Measurements from ENCODE around the gene SOX1. TPM values are rescaled to one million over a fixed set of nuclear protein-coding genes. Genes with fewer than 3 reads are reported as not detected.

SOX1 gene
- total and polyA plus RNA-seq, 4 donors = not detected

DNA sequence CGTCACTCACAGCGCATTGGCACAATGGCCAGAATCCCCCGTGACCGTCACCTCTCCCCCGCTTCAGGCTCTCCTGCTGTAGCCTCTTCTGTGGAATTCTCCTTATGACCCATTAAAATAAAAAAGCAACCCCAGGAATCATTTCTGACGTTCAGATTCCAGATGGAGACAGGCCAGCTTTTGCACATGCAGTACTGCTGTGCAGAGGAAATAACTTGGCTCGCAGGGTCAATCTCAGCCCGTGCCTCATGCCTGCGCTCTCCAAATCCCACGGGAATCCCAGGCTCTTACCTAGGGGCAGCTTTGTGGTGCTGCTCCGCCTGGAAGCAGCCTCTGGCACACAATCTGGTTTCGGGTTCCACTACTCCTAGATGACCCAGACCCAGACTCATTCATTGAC, 32.7 kb upstream of the SOX1 start (continued):
- TF ChIP-seq, protein P1, sequence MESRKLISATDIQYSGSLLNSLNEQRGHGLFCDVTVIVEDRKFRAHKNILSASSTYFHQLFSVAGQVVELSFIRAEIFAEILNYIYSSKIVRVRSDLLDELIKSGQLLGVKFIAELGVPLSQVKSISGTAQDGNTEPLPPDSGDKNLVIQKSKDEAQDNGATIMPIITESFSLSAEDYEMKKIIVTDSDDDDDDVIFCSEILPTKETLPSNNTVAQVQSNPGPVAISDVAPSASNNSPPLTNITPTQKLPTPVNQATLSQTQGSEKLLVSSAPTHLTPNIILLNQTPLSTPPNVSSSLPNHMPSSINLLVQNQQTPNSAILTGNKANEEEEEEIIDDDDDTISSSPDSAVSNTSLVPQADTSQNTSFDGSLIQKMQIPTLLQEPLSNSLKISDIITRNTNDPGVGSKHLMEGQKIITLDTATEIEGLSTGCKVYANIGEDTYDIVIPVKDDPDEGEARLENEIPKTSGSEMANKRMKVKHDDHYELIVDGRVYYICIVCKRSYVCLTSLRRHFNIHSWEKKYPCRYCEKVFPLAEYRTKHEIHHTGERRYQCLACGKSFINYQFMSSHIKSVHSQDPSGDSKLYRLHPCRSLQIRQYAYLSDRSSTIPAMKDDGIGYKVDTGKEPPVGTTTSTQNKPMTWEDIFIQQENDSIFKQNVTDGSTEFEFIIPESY (IDR thresholded peaks at IDR 0.05) = no peak
- TF ChIP-seq YY1 (IDR thresholded peaks at IDR 0.05) = no peak

DNA sequence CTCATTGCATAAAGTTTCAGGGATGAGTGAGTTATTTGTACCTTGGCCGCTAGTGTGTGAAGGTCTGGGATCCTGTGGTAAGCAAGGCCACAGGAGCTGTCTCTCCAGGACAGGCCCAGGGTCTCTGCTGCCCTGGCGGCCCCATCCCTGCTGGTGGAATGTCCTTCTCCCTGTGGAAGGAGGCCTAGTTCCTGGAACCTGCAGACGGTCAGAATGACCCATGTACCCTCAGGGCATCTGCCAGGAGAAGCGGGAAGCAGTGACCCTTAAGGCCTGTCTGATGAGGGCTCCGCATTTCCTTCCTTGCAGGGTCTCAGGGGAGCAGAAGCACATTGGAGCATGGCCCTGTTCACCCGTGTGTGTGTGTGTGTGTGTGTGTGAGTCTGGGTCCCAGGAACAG, 32.1 kb upstream of the SOX1 start:
- Histone ChIP-seq H3K9ac (ENCODE audit: low read depth in 1 of 2, low read length in 2 of 2) (no peak overlapping the region), H3K36me3 (ENCODE audit: control insufficient read depth in 4 of 4, insufficient read depth in 3 of 4, low read depth in 1 of 4, low read length in 3 of 4) (no peaks in the 10 kb centered on the region), H3K4me1 (ENCODE audit: control insufficient read depth in 4 of 4, insufficient read depth in 4 of 4, low read length in 3 of 4) (no peaks in the 10 kb centered on the region), H3K4me3 (ENCODE audit: low read depth in 1 of 3, low read length in 3 of 3) (no peak overlapping the region), H3K27ac (ENCODE audit: low read depth in 1 of 2, low read length in 2 of 2) (no peak overlapping the region), H3K27me3 (ENCODE audit: control insufficient read depth in 4 of 4, insufficient read depth in 4 of 4, low read length in 3 of 4) (peaks cover 0 to 7% (median 0%) of the 10 kb centered on the region in 4 donors), H3K9me3 (ENCODE audit: control insufficient read depth in 4 of 4, low read length in 3 of 4) (no peaks in the 10 kb centered on the region)
- 74% methylated on average over 6 of the region's 6 CpGs for WGBS
- no peak for TF ChIP-seq YY1 (IDR thresholded peaks at IDR 0.05)
- no peak for DNase-seq (ENCODE audit: low spot score)

DNA sequence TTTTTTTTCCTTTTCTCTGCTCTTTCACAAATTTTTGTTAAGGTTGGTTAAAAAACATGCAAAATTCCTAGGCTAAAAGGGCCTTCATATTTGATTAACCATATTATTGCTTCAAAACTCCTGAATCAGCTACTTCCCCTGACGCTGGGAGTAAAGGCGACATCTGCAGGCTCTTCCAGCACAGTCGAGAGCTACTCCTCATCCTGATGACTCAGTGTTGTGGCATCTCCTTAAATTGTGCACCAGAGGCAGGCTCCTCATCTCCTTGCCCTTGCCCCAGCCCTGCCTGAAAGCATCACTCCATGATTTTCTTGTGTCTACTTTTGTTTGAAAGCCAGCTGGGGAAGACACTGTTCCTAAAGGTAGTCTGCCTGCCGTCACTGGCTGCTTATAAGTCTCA, 24.5 kb upstream of the SOX1 start:
- TF ChIP-seq FOXA1 (IDR thresholded peaks at IDR 0.05) (no peak), NR2F2 (IDR thresholded peaks at IDR 0.05) (no peak)
- TF ChIP-seq, protein P1 (IDR thresholded peaks at IDR 0.05) = no peak
- Histone ChIP-seq H3K36me3 (ENCODE audit: control insufficient read depth in 4 of 4, insufficient read depth in 3 of 4, low read depth in 1 of 4, low read length in 3 of 4) (no peaks in the 10 kb centered on the region), H3K4me3 (ENCODE audit: low read depth in 1 of 3, low read length in 3 of 3) (no peak overlapping the region), H3K27ac (ENCODE audit: low read depth in 1 of 2, low read length in 2 of 2) (no peak overlapping the region), H3K9ac (ENCODE audit: low read depth in 1 of 2, low read length in 2 of 2) (no peak overlapping the region), H3K9me3 (ENCODE audit: control insufficient read depth in 4 of 4, low read length in 3 of 4) (peaks cover 0 to 7% (median 0%) of the 10 kb centered on the region in 4 donors), H3K4me1 (ENCODE audit: control insufficient read depth in 4 of 4, insufficient read depth in 4 of 4, low read length in 3 of 4) (no peaks in the 10 kb centered on the region), H3K27me3 (ENCODE audit: control insufficient read depth in 4 of 4, insufficient read depth in 4 of 4, low read length in 3 of 4) (peaks cover 0 to 22% (median 2%) of the 10 kb centered on the region in 4 donors)
- no peak for DNase-seq (ENCODE audit: low spot score)
- 80% methylated on average over 4 of the region's 4 CpGs for WGBS

DNA sequence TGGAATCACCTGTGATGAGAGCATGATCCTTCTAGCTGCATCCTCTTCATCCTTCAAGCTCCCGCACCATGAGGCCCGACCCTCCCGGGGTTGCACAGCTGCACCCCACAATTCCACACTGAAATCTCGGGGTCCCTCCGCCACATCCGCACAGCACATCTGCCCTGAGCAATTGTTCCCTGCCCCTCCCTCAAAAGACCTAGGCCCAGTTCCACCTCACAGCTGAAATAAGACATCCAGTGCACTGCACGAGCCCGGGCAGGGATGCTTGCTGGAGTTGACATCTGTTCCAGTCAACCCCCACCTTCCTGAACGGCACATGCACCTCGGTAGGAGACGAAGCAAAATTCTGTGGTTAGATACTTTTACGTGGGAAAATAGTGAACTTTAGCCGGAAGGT, 14.7 kb upstream of the SOX1 start:
- Histone ChIP-seq H3K36me3 (ENCODE audit: control insufficient read depth in 4 of 4, insufficient read depth in 3 of 4, low read depth in 1 of 4, low read length in 3 of 4) (no peaks in the 10 kb centered on the region), H3K27ac (ENCODE audit: low read depth in 1 of 2, low read length in 2 of 2) (no peak overlapping the region), H3K4me3 (ENCODE audit: low read depth in 1 of 3, low read length in 3 of 3) (no peak overlapping the region), H3K4me1 (ENCODE audit: control insufficient read depth in 4 of 4, insufficient read depth in 4 of 4, low read length in 3 of 4) (peaks cover 0 to 15% (median 13%) of the 10 kb centered on the region in 4 donors), H3K9ac (ENCODE audit: low read depth in 1 of 2, low read length in 2 of 2) (no peak overlapping the region), H3K9me3 (ENCODE audit: control insufficient read depth in 4 of 4, low read length in 3 of 4) (no peaks in the 10 kb centered on the region), H3K27me3 (ENCODE audit: control insufficient read depth in 4 of 4, insufficient read depth in 4 of 4, low read length in 3 of 4) (peaks cover 5 to 26% (median 16%) of the 10 kb centered on the region in 4 donors)
- WGBS = 36% methylated on average over 13 of the region's 13 CpGs
- no peak for DNase-seq (ENCODE audit: low spot score)
- no peak for TF ChIP-seq YY1 (IDR thresholded peaks at IDR 0.05)
- TF ChIP-seq, protein P2, sequence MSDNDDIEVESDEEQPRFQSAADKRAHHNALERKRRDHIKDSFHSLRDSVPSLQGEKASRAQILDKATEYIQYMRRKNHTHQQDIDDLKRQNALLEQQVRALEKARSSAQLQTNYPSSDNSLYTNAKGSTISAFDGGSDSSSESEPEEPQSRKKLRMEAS (IDR thresholded peaks at IDR 0.05) = no peak
- TF ChIP-seq, protein P3, sequence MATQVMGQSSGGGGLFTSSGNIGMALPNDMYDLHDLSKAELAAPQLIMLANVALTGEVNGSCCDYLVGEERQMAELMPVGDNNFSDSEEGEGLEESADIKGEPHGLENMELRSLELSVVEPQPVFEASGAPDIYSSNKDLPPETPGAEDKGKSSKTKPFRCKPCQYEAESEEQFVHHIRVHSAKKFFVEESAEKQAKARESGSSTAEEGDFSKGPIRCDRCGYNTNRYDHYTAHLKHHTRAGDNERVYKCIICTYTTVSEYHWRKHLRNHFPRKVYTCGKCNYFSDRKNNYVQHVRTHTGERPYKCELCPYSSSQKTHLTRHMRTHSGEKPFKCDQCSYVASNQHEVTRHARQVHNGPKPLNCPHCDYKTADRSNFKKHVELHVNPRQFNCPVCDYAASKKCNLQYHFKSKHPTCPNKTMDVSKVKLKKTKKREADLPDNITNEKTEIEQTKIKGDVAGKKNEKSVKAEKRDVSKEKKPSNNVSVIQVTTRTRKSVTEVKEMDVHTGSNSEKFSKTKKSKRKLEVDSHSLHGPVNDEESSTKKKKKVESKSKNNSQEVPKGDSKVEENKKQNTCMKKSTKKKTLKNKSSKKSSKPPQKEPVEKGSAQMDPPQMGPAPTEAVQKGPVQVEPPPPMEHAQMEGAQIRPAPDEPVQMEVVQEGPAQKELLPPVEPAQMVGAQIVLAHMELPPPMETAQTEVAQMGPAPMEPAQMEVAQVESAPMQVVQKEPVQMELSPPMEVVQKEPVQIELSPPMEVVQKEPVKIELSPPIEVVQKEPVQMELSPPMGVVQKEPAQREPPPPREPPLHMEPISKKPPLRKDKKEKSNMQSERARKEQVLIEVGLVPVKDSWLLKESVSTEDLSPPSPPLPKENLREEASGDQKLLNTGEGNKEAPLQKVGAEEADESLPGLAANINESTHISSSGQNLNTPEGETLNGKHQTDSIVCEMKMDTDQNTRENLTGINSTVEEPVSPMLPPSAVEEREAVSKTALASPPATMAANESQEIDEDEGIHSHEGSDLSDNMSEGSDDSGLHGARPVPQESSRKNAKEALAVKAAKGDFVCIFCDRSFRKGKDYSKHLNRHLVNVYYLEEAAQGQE (IDR thresholded peaks at IDR 0.05) = no peak
